GM12865 (cell line): Measurements from ENCODE around the gene FMO3.

Experiments used
- DNase-seq: peaks from one replicate; pipeline ENCODE4 v3.0.0; 2010; ENCODE audit warnings: low read depth
- H3K4me3 ChIP-seq: 2 replicates; pipeline ENCODE4 v1.5.1; 2011; ENCODE audit warnings: mild to moderate bottlenecking, low read depth, low read length, control low read depth
- TF ChIP-seq, protein P1 (sequence below): IDR thresholded peaks from 2 replicates; pipeline ENCODE4 v1.5.1; 2011; ENCODE audit warnings: low read length, control low read depth, low read depth, inconsistent platforms; ENCODE audit not compliant: insufficient read depth; ENCODE audit errors: missing control alignments

The FMO3 gene

DNA sequence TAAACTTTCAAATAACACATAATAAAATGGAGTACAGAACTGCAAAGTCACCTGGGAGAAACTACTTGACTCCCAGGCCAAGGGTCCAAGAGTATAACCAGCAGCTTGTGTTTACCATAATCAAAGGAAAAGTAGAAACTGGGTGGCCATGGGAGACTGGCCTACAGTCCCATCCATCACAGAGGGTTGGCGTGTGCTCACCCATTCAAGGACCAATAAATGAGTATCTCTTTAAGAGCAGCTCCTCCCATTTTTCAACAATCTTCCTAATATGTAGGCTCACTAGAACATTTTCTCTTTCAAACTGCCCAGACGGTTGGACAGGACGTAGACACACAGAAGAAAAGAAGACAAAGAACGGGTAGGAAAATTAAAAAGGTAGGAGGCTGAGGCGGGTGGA is at the start of gene FMO3:
Gene FMO3, plus strand, starts transcription at position 302 of the 400 bp plus-strand sequence. CDS start 1,754 bp downstream, outside the sequence.
- TF ChIP-seq, protein P1, sequence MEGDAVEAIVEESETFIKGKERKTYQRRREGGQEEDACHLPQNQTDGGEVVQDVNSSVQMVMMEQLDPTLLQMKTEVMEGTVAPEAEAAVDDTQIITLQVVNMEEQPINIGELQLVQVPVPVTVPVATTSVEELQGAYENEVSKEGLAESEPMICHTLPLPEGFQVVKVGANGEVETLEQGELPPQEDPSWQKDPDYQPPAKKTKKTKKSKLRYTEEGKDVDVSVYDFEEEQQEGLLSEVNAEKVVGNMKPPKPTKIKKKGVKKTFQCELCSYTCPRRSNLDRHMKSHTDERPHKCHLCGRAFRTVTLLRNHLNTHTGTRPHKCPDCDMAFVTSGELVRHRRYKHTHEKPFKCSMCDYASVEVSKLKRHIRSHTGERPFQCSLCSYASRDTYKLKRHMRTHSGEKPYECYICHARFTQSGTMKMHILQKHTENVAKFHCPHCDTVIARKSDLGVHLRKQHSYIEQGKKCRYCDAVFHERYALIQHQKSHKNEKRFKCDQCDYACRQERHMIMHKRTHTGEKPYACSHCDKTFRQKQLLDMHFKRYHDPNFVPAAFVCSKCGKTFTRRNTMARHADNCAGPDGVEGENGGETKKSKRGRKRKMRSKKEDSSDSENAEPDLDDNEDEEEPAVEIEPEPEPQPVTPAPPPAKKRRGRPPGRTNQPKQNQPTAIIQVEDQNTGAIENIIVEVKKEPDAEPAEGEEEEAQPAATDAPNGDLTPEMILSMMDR = no peak
- DNase-seq = no peak
- no peak within 1 kb of the TSS for H3K4me3 ChIP-seq

DNA sequence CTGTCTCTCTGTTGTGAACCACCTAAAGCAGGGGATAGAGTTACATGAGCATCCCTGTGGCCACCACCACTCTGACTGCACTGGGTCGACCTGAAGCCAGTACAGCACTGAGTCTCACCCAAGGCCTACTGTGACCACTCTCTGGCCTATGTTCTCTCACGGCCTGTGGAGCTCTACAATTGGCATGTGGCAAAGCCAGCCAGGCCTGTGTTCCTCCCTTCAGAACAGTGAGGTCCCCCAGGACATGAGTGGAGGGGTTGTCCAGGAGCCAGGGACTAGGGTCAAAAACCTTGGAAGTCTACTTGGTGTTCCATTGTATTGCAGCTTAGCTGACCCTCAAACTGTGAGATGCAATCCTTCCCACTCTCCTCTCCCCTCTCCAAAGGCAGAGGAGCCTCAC is 42.7 kb upstream of the FMO3 start:
- TF ChIP-seq, protein P1 = no peak
- DNase-seq = no peak
- no peak overlapping the region for H3K4me3 ChIP-seq

DNA sequence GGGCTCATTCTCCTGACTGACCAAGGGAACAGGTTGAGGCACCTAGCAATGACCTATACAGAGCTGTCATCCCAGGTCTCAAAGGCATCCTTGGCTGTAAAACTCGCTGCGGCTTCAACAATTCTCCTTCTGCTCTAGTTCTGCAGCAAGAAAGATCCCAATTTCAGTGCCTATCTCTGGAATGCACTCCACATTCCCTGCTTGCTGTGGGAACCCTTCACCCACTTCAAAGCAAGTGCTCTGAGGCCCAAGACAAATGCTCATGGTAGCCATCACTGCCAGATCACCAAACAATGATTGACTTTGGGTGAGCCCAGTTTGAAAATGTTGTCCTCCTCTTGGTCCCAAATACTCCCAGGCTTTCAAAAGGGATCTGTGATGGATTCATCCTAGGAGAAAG is 37.7 kb upstream of the FMO3 start:
- DNase-seq = no peak
- no peak overlapping the region for H3K4me3 ChIP-seq
- TF ChIP-seq, protein P1 = no peak

DNA sequence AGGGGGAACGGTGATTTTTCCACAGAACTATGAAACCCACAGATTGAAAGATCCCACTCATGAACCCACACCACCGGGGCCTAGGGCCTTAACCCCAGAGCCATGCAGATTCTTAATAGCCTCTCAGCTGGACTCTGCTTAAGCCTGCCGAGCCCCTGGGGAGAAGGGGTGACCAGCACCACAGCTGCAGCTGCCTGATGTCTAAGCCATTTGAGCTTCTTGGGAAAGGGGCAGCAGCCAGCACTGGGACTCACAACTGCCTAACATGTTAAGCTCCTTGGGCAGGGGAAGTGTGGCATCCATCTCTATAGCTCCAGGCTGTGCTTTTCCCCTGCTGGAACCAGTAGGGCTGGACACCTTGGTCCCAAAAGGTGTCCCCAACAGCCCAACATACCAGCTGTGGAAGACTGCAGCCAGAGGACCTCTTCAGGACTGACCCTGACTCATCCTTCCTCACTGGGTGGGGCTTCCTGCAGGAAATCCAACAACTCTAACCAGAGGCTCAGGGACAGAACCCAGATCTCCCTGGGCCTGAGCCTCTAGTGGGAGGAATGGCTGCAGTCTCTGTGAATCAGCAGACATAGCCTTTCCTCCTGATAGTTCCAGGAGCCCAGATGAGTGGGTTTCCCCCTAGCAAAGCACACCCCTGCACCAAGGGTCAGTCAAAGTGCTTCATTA is 34.6 kb upstream of the FMO3 start:
- no peak overlapping the region for H3K4me3 ChIP-seq
- TF ChIP-seq, protein P1 = no peak
- no peak for DNase-seq

DNA sequence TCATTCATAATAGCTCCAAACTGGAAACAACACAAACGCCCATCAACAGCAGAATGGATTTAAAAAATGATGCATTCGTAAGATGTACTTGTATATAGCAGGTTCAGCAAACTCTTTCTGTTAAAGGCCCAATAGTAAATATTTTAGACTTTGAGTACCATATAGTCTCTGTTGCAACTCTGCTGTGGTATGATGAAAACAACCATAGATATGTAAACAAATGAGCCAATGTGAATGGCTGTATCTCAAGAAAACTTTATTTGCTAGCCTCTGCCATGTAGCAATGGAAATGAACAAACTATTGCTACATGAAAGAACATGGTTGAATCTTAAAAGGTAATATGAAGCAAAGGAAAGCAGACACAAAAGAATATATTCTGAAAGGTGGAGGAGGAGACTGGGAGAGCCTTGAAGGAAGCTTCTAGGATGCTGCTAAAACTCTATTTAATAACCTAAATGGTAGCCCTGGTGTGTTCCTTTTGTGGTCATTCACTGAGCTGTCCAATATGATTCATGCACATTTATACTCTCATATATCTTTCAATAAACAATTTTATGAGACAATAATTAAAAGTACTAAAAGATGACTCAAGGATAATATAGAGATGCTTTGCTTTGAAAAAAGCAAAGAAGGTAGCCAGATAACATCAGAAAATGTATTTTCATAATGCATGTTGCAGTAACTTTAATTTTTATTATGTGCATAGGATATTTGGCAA is 29.1 kb upstream of the FMO3 start:
- no peak for DNase-seq
- H3K4me3 ChIP-seq = no peak overlapping the region
- TF ChIP-seq, protein P1 = no peak

DNA sequence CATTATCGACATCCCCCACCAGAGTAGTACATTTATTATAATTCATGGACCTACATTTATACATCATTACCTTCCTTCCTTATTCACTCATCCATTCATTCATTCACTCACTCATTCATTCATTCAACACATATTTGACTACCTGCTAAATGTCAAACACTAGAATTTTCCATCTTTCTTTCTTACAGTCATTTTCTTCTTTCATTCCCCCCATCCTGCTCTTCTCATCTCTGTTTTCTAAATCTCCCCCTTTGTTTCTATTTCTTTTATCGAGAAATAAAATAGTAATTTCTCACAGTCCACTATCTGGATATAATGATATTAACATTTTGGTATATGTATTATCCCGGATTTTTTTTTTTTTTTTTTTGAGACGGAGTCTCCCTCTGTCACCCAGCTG is 27.8 kb upstream of the FMO3 start:
- H3K4me3 ChIP-seq = no peak overlapping the region
- no peak for DNase-seq
- TF ChIP-seq, protein P1 = no peak

DNA sequence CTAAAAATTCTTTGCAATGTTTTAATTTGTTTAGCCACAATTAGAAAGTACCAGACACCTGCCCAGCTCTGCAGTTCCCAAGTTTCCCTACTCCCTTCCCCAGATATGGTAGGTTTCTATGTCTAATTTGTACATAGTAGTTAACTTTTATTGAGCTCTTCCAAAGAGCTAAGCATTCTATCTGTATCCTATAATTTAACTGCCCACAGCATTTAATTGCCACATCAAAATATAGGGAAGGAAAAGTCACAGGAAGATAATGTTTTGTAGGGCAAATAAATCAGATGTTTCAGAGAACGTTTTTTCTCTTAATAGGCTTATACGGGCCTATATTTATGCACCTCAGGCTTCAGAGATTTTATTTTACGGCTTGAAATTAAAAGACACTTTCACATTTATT is 15.7 kb upstream of the FMO3 start:
- TF ChIP-seq, protein P1 = no peak
- DNase-seq = no peak
- no peak overlapping the region for H3K4me3 ChIP-seq
